Mesendoderm (in vitro differentiated cells): ENCODE measurements around the gene SMIM44.
"Not testable (repeated sequence)": the region's sequence is repeated elsewhere in the genome, so short reads cannot be mapped to it uniquely, and the experiment has no call there.

Source experiments
- DNase-seq: peaks from one replicate; pipeline ENCODE4 v3.0.0; 2013
- H2AK5ac ChIP-seq: 2 replicates; pipeline ENCODE4 v1.6.1; 2013; ENCODE audit warnings: low read length, inconsistent platforms
- H2BK120ac ChIP-seq: 2 replicates; pipeline ENCODE4 v1.6.1; 2013; ENCODE audit warnings: low read depth, mild to moderate bottlenecking, low read length, moderate library complexity, mixed read lengths
- H2BK15ac ChIP-seq: replicated peaks from 2 replicates; pipeline ENCODE4 v1.6.1; 2013; ENCODE audit warnings: low read depth, mild to moderate bottlenecking, moderate library complexity
- H2BK5ac ChIP-seq: 2 replicates; pipeline ENCODE4 v1.6.1; 2013; ENCODE audit warnings: low read length, inconsistent platforms
- H3K18ac ChIP-seq: 2 replicates; pipeline ENCODE4 v1.6.1; 2013; ENCODE audit warnings: mild to moderate bottlenecking, low read length, mixed read lengths
- H3K23ac ChIP-seq: one replicate; pipeline ENCODE4 v1.6.1; 2013; ENCODE audit warnings: low read length
- H3K27ac ChIP-seq: 2 replicates; pipeline ENCODE4 v1.5.1; 2013; ENCODE audit warnings: low read depth, mild to moderate bottlenecking, inconsistent platforms, low read length, moderate library complexity
- H3K27me3 ChIP-seq: 2 replicates; pipeline ENCODE4 v1.6.1; 2013; ENCODE audit warnings: low read length, control low read depth, mild to moderate bottlenecking, inconsistent platforms; ENCODE audit not compliant: insufficient read depth, poor library complexity
- H3K36me3 ChIP-seq: 2 replicates; pipeline ENCODE4 v1.6.1; 2013; ENCODE audit warnings: low read length, inconsistent platforms; ENCODE audit not compliant: control insufficient read depth, insufficient read depth
- H3K4ac ChIP-seq: one replicate; pipeline ENCODE4 v1.6.1; 2013; ENCODE audit warnings: low read depth, mild to moderate bottlenecking, low read length, moderate library complexity
- H3K4me1 ChIP-seq: 2 replicates; pipeline ENCODE4 v1.6.1; 2013; ENCODE audit warnings: low read depth, low read length, inconsistent platforms; ENCODE audit not compliant: control insufficient read depth
- H3K4me2 ChIP-seq: 2 replicates; pipeline ENCODE4 v1.6.1; 2013; ENCODE audit warnings: low read length
- H3K4me3 ChIP-seq: 2 replicates; pipeline ENCODE4 v1.5.1; 2013; ENCODE audit warnings: mild to moderate bottlenecking, low read length
- H3K56ac ChIP-seq: one replicate; pipeline ENCODE4 v1.6.1; 2013; ENCODE audit warnings: low read length
- H3K79me1 ChIP-seq: 2 replicates; pipeline ENCODE4 v1.6.1; 2013; ENCODE audit warnings: low read length, inconsistent platforms
- H3K79me2 ChIP-seq: 2 replicates; pipeline ENCODE4 v1.6.1; 2013; ENCODE audit warnings: mild to moderate bottlenecking, low read length; ENCODE audit not compliant: control insufficient read depth, insufficient read depth
- H3K9ac ChIP-seq: 2 replicates; pipeline ENCODE4 v1.6.1; 2013; ENCODE audit warnings: low read length, inconsistent platforms
- H4K5ac ChIP-seq: one replicate; pipeline ENCODE4 v1.6.1; 2013; ENCODE audit warnings: low read length
- H4K8ac ChIP-seq: one replicate; pipeline ENCODE4 v1.6.1; 2013; ENCODE audit warnings: low read depth, mild to moderate bottlenecking, control low read depth, low read length, moderate library complexity
- WGBS: extraction: QIAGEN DNeasy Blood & Tissue Kit; methylation state at CpG from one replicate; pipeline ENCODE4 v1.1.7; 2013; ENCODE audit warnings: low lambda C conversion rate, missing lambda C conversion rate; ENCODE audit not compliant: insufficient coverage; ENCODE audit errors: extremely low coverage; 5-methylcytosine and 5-hydroxymethylcytosine counted together

The SMIM44 gene

GRCh38 chr19:3455960-3456601, 27.2 kb downstream of the SMIM44 start:
- Histone ChIP-seq H3K27ac (no peak overlapping the region), H2BK15ac (no peak overlapping the region), H3K18ac (no peak overlapping the region), H3K9ac (no peak overlapping the region), H4K5ac (no peak overlapping the region), H2BK120ac (no peak overlapping the region), H3K79me1 (no peaks in the 10 kb centered on the region), H3K4me2 (no peak overlapping the region), H3K79me2 (no peaks in the 10 kb centered on the region), H3K4ac (no peak overlapping the region), H3K4me3 (no peak overlapping the region), H3K23ac (no peak overlapping the region), H3K56ac (no peak overlapping the region), H2BK5ac (no peak overlapping the region), H3K4me1 (peaks cover 6% of the 10 kb centered on the region), H2AK5ac (no peak overlapping the region), H3K36me3 (no peaks in the 10 kb centered on the region), H3K27me3 (no peaks in the 10 kb centered on the region), H4K8ac (no peak overlapping the region)
- no CpG with 5 or more reads among the region's 37 CpGs for WGBS
- no peak for DNase-seq

GRCh38 chr19:3455393-3455955, 27.8 kb downstream of the SMIM44 start:
- no CpG with 5 or more reads among the region's 7 CpGs for WGBS
- H2BK5ac ChIP-seq: no peak overlapping the region
- H3K79me1 ChIP-seq: no peaks in the 10 kb centered on the region
- no peak overlapping the region for H2BK15ac ChIP-seq
- no peak overlapping the region for H4K5ac ChIP-seq
- H3K4me1 ChIP-seq: peaks cover 6% of the 10 kb centered on the region
- no peak overlapping the region for H3K4me3 ChIP-seq
- no peak overlapping the region for H3K4me2 ChIP-seq
- H3K18ac ChIP-seq: no peak overlapping the region
- no peak for DNase-seq
- no peak overlapping the region for H3K9ac ChIP-seq
- H3K56ac ChIP-seq: no peak overlapping the region
- H2AK5ac ChIP-seq: no peak overlapping the region
- H3K79me2 ChIP-seq: no peaks in the 10 kb centered on the region
- no peak overlapping the region for H3K4ac ChIP-seq
- no peak overlapping the region for H4K8ac ChIP-seq
- H2BK120ac ChIP-seq: no peak overlapping the region
- H3K23ac ChIP-seq: no peak overlapping the region
- no peaks in the 10 kb centered on the region for H3K36me3 ChIP-seq
- no peaks in the 10 kb centered on the region for H3K27me3 ChIP-seq
- no peak overlapping the region for H3K27ac ChIP-seq

- Histone ChIP-seq H3K9ac (no peak overlapping the region), H2BK120ac (no peak overlapping the region), H2BK15ac (no peak overlapping the region), H3K4me2 (no peak overlapping the region), H4K5ac (no peak overlapping the region), H3K23ac (no peak overlapping the region), H2BK5ac (no peak overlapping the region), H3K4me1 (peaks cover 6% of the 10 kb centered on the region), H3K56ac (no peak overlapping the region), H2AK5ac (no peak overlapping the region), H3K79me1 (no peaks in the 10 kb centered on the region), H3K4me3 (no peak overlapping the region), H3K79me2 (no peaks in the 10 kb centered on the region), H3K36me3 (no peaks in the 10 kb centered on the region), H3K27ac (no peak overlapping the region), H4K8ac (no peak overlapping the region), H3K27me3 (no peaks in the 10 kb centered on the region), H3K4ac (no peak overlapping the region), H3K18ac (no peak overlapping the region)
- no peak for DNase-seq
- WGBS: no CpG with 5 or more reads among the region's 15 CpGs
Measured at GRCh38 chr19:3454656-3455392, 28.4 kb downstream of the SMIM44 start.

- no peak overlapping the region for H3K18ac ChIP-seq
- H3K27me3 ChIP-seq: no peaks in the 10 kb centered on the region
- H3K56ac ChIP-seq: no peak overlapping the region
- no peak overlapping the region for H3K9ac ChIP-seq
- H3K4me1 ChIP-seq: peaks cover 3% of the 10 kb centered on the region
- H2AK5ac ChIP-seq: no peak overlapping the region
- DNase-seq: no peak
- no peaks in the 10 kb centered on the region for H3K79me1 ChIP-seq
- H4K8ac ChIP-seq: no peak overlapping the region
- H2BK15ac ChIP-seq: no peak overlapping the region
- H3K4me2 ChIP-seq: no peak overlapping the region
- no CpG with 5 or more reads among the region's 25 CpGs for WGBS
- no peak overlapping the region for H3K27ac ChIP-seq
- no peaks in the 10 kb centered on the region for H3K79me2 ChIP-seq
- H3K4ac ChIP-seq: no peak overlapping the region
- no peak overlapping the region for H4K5ac ChIP-seq
- no peaks in the 10 kb centered on the region for H3K36me3 ChIP-seq
- no peak overlapping the region for H2BK5ac ChIP-seq
- H3K4me3 ChIP-seq: no peak overlapping the region
- H3K23ac ChIP-seq: no peak overlapping the region
- H2BK120ac ChIP-seq: no peak overlapping the region
Measured at GRCh38 chr19:3453840-3454239, 29.4 kb downstream of the SMIM44 start.

GRCh38 chr19:3452942-3453214, 30.4 kb downstream of the SMIM44 start:
- H3K36me3 ChIP-seq, H3K18ac ChIP-seq, H4K8ac ChIP-seq, H3K4me2 ChIP-seq, H3K79me2 ChIP-seq, H3K4me3 ChIP-seq, H2BK120ac ChIP-seq, H4K5ac ChIP-seq, H2BK15ac ChIP-seq, H3K4me1 ChIP-seq, H3K79me1 ChIP-seq, H3K4ac ChIP-seq, H3K56ac ChIP-seq, H3K27me3 ChIP-seq, H3K9ac ChIP-seq, DNase-seq, H3K27ac ChIP-seq, H3K23ac ChIP-seq, H2BK5ac ChIP-seq, H2AK5ac ChIP-seq: not testable (repeated sequence)
- WGBS: no CpG with 5 or more reads among the region's 10 CpGs
